ENCODE results near the gene CDC42EP3.

The CDC42EP3 gene

GRCh38 chr2:37683241-37683640 is 11.8 kb upstream of the CDC42EP3 start:
- no peak for DNase-seq

GRCh38 chr2:37682473-37682872 is 11.0 kb upstream of the CDC42EP3 start:
- DNase-seq = no peak

GRCh38 chr2:37681587-37681986 is 10.1 kb upstream of the CDC42EP3 start:
- no peak for DNase-seq

- DNase-seq = no peak
Measured at GRCh38 chr2:37679072-37679695, 7.7 kb upstream of the CDC42EP3 start.

GRCh38 chr2:37676274-37676673 is 4.8 kb upstream of the CDC42EP3 start:
- no peak for DNase-seq

- no peak for DNase-seq
Measured at GRCh38 chr2:37674946-37675345, 3.5 kb upstream of the CDC42EP3 start.

- DNase-seq = no peak
Measured at GRCh38 chr2:37672870-37673184, 1.4 kb upstream of the CDC42EP3 start.

GRCh38 chr2:37672104-37672869 is 845 bp upstream of the CDC42EP3 start:
- peak; percentile 76 for DNase-seq

GRCh38 chr2:37671816-37672103 is 318 bp upstream of the CDC42EP3 start:
- DNase-seq = no peak

GRCh38 chr2:37670378-37671008 is 949 bp downstream of the CDC42EP3 start:
- no peak for DNase-seq

- DNase-seq = no peak
Measured at GRCh38 chr2:37669446-37669845, 2.0 kb downstream of the CDC42EP3 start.

GRCh38 chr2:37667704-37668103 is 3.7 kb downstream of the CDC42EP3 start:
- no peak for DNase-seq

GRCh38 chr2:37666772-37667171 is 4.7 kb downstream of the CDC42EP3 start:
- no peak for DNase-seq

GRCh38 chr2:37665604-37666362 is 5.7 kb downstream of the CDC42EP3 start:
- DNase-seq = no peak

- no peak for DNase-seq
Measured at GRCh38 chr2:37665043-37665442, 6.4 kb downstream of the CDC42EP3 start.

GRCh38 chr2:37664231-37664643 is 7.2 kb downstream of the CDC42EP3 start:
- no peak for DNase-seq

GRCh38 chr2:37663390-37663789 is 8.1 kb downstream of the CDC42EP3 start:
- DNase-seq = no peak

- no peak for DNase-seq
Measured at GRCh38 chr2:37659723-37660122, 11.7 kb downstream of the CDC42EP3 start.

- DNase-seq = no peak
Measured at GRCh38 chr2:37658682-37659081, 12.8 kb downstream of the CDC42EP3 start.

GRCh38 chr2:37657471-37657870 is 14.0 kb downstream of the CDC42EP3 start:
- DNase-seq = no peak

GRCh38 chr2:37656512-37657423 is 14.7 kb downstream of the CDC42EP3 start:
- DNase-seq = peak; percentile 20

All from stimulated activated CD4-positive, alpha-beta T cell treated with anti-CD3 and anti-CD28 coated beads, Interleukin-15, amount 100 ng/mL, for 24 hours (primary cell).